Measurements from ENCODE around the gene RPL34. TPM values are rescaled to one million over a fixed set of nuclear protein-coding genes. Genes with fewer than 3 reads are reported as not detected.

The RPL34 gene
- total and polyA plus RNA-seq, 8 donors, result 901 to 2,528 (median 2,268) TPM

DNA sequence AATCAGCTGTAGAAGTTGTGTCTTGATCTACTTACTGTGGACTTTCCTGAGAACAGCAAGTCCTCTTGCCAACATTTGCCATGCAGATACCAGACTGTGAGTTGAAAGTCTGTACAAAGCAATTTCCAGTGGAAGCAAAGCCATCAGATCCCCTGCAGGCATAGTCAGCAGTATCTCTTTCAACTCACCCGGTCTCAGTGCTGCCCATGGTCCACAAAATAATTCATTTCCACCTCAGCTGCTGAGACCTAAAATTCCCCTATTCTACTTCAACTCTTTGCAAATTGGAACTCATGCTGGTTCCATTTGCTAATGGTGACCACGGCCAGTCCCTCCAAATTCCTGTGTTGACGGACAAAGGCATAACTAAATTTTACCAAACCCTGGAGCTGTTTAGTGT lies 46.0 kb upstream of the RPL34 start:
- no peaks in the 10 kb centered on the region for H3K36me3 ChIP-seq
- H3K27ac ChIP-seq, result no peak overlapping the region
- H3K27me3 ChIP-seq, result peaks cover 0 to 5% of the 10 kb centered on the region in 2 donors
- ATAC-seq (no peak), DNase-seq (no peak)
- intact Hi-C loops (cut with DNase I), result loop anchor here in 1 of 2 donors (5.0 kb wide), 1 partner anchor 557 kb away; no protein-coding TSS in a partner anchor
- H3K9me3 ChIP-seq, result no peaks in the 10 kb centered on the region
- TF ChIP-seq, protein P1, sequence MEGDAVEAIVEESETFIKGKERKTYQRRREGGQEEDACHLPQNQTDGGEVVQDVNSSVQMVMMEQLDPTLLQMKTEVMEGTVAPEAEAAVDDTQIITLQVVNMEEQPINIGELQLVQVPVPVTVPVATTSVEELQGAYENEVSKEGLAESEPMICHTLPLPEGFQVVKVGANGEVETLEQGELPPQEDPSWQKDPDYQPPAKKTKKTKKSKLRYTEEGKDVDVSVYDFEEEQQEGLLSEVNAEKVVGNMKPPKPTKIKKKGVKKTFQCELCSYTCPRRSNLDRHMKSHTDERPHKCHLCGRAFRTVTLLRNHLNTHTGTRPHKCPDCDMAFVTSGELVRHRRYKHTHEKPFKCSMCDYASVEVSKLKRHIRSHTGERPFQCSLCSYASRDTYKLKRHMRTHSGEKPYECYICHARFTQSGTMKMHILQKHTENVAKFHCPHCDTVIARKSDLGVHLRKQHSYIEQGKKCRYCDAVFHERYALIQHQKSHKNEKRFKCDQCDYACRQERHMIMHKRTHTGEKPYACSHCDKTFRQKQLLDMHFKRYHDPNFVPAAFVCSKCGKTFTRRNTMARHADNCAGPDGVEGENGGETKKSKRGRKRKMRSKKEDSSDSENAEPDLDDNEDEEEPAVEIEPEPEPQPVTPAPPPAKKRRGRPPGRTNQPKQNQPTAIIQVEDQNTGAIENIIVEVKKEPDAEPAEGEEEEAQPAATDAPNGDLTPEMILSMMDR (IDR thresholded peaks at IDR 0.05), result no peak
- H3K4me1 ChIP-seq, result no peaks in the 10 kb centered on the region
- H3K4me3 ChIP-seq, result no peak overlapping the region

DNA sequence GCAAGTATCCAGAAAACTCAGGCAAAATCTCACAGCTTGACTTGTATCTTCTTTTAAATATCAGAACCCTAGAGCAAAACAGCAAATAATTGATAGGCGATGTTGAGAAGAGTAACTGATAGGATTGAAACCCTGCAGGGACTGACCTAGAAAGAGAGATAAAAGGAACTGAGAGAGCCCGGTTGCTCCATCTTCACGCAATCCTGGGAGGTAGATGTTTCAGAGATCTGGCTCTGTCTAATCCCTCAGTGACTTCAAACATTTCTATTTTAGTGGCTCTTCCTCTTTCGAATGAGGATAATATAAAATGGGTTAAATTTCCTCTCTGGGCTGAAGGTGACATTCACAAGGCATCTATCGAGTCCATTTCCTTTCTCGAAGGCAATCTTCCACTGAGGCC lies 39.3 kb upstream of the RPL34 start:
- ATAC-seq, result no peak
- H3K4me1 ChIP-seq, result no peaks in the 10 kb centered on the region
- intact Hi-C loops (cut with DNase I), result no loop called here
- H3K27ac ChIP-seq, result no peak overlapping the region
- no peaks in the 10 kb centered on the region for H3K36me3 ChIP-seq
- no peaks in the 10 kb centered on the region for H3K9me3 ChIP-seq
- no peak overlapping the region for H3K4me3 ChIP-seq
- DNase-seq, result no peak
- TF ChIP-seq, protein P1 (IDR thresholded peaks at IDR 0.05), result no peak
- no peaks in the 10 kb centered on the region for H3K27me3 ChIP-seq

DNA sequence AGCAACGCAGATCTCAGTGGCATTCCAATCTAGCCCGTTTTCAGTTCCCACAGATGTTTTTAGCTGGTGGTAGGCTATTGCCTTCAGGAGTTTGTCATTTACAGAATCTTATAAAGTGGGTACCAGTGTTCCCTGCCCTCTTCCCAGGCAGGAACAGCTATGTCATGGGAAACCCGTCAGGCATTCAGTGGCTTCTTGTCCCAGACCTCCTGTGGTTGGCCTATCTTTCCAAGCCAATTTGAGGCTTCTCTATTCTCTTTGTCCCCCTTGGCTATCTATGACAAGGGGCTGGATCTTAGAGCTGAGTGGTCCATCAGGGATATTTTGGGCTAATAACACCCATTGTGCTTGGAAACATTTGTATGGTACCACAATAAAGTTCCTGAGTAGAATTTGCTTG lies 33.6 kb upstream of the RPL34 start:
- H3K9me3 ChIP-seq, result no peaks in the 10 kb centered on the region
- TF ChIP-seq, protein P1 (IDR thresholded peaks at IDR 0.05), result no peak
- intact Hi-C loops (cut with DNase I), result no loop called here
- DNase-seq, result no peak
- no peak for ATAC-seq
- H3K36me3 ChIP-seq, result no peaks in the 10 kb centered on the region
- H3K4me3 ChIP-seq, result no peak overlapping the region
- no peaks in the 10 kb centered on the region for H3K27me3 ChIP-seq
- H3K4me1 ChIP-seq, result no peaks in the 10 kb centered on the region
- no peak overlapping the region for H3K27ac ChIP-seq

DNA sequence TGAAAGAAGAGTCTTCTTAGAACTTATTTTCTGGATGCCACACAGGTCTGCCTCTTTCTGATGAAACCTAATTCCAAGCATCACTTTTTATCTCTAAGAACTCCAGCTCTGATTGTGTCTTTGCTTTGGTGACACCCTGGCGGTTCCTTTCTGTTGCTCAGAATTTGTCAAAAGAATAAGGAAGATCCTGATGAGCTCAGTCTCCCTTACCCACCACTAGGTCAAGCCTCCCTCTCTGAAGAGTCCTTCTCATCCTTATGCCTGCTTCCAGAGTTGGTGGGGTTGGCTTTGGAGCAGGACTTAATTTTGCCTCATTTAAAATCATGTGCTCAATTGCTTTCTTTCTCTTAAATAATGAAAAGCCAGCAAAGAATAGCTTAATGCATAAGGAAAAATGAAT lies 31.5 kb upstream of the RPL34 start:
- Histone ChIP-seq H3K27ac (no peak overlapping the region), H3K27me3 (no peaks in the 10 kb centered on the region), H3K4me1 (no peaks in the 10 kb centered on the region), H3K36me3 (peaks cover 0 to 3% of the 10 kb centered on the region in 2 donors), H3K4me3 (no peak overlapping the region), H3K9me3 (no peaks in the 10 kb centered on the region)
- ATAC-seq (no peak), DNase-seq (no peak)
- intact Hi-C loops (cut with DNase I), result no loop called here
- TF ChIP-seq, protein P1 (IDR thresholded peaks at IDR 0.05), result no peak

DNA sequence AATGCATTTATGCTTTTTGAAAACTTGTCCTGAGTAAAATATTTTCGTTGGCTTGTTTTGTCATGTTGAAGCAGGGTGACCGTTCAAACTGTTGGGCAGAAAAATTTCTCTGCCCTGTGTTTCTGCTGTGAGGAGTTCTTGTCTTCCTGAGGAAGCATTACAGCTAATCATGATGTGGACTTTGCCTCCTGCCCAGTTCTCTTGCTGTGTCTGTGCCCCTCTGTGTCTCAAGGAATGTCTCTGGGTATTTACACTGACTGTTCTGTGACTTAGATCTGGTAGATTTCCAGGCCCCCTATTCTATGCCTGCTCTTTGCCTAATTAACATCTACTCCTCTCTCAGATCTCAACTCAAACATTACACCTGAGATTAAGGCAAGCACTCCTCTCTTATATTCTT lies 30.4 kb upstream of the RPL34 start:
- Histone ChIP-seq H3K4me3 (no peak overlapping the region), H3K4me1 (no peaks in the 10 kb centered on the region), H3K27me3 (no peaks in the 10 kb centered on the region), H3K27ac (no peak overlapping the region), H3K9me3 (no peaks in the 10 kb centered on the region), H3K36me3 (peaks cover 0 to 7% of the 10 kb centered on the region in 2 donors)
- intact Hi-C loops (cut with DNase I), result no loop called here
- TF ChIP-seq, protein P1 (IDR thresholded peaks at IDR 0.05), result no peak
- no peak for ATAC-seq
- DNase-seq, result no peak

Data from left lung (tissue), 10 donors.